Embryonic facial prominence (tissue), 1 donor: Measurements from ENCODE around the gene RAD23A.
"Not testable (repeated sequence)": the region's sequence is repeated elsewhere in the genome, so short reads cannot be mapped to it uniquely, and the experiment has no call there.

Source experiments
- DNase-seq: peaks from one replicate; pipeline ENCODE4 v3.0.0-alpha.2; 2016; ENCODE audit errors: extremely low spot score

The RAD23A gene

GRCh38 chr19:12945479-12946091, at the start of gene RAD23A:
TSS of gene RAD23A (plus strand) at chr19:12945862. CDS start at chr19:12945949, 87 bp downstream.
- peak; percentile 94 for DNase-seq

GRCh38 chr19:12896460-12896859, 49.2 kb upstream of the RAD23A start:
- no peak for DNase-seq

GRCh38 chr19:12899891-12900518, 45.7 kb upstream of the RAD23A start:
- no peak for DNase-seq

GRCh38 chr19:12907166-12907565, 38.5 kb upstream of the RAD23A start:
- no peak for DNase-seq

GRCh38 chr19:12912571-12912970, 33.1 kb upstream of the RAD23A start:
- peak; percentile 9 for DNase-seq

GRCh38 chr19:12913011-12913561, 32.6 kb upstream of the RAD23A start:
- DNase-seq, result peak; percentile 35

- no peak for DNase-seq
These were observed 31.6 kb upstream of the RAD23A start for GRCh38 chr19:12913851-12914690.

GRCh38 chr19:12915860-12916259, 29.8 kb upstream of the RAD23A start:
- DNase-seq, result not testable (repeated sequence)

GRCh38 chr19:12918253-12918652, 27.4 kb upstream of the RAD23A start:
- DNase-seq, result no peak

GRCh38 chr19:12921047-12921446, 24.6 kb upstream of the RAD23A start:
- DNase-seq, result no peak

GRCh38 chr19:12922959-12923358, 22.7 kb upstream of the RAD23A start:
- DNase-seq, result no peak

GRCh38 chr19:12924621-12925310, 20.9 kb upstream of the RAD23A start:
- DNase-seq, result no peak

GRCh38 chr19:12930002-12930645, 15.5 kb upstream of the RAD23A start:
- no peak for DNase-seq

- no peak for DNase-seq
These were observed 13.0 kb upstream of the RAD23A start for GRCh38 chr19:12932392-12933286.

- peak; percentile 71 for DNase-seq
These were observed 12.2 kb upstream of the RAD23A start, which contains the start of gene FARSA for GRCh38 chr19:12933287-12934072. TSS of gene FARSA (minus strand) at chr19:12933711. CDS start at chr19:12933696, 15 bp downstream.

GRCh38 chr19:12935071-12935470, 10.6 kb upstream of the RAD23A start:
- DNase-seq, result no peak

GRCh38 chr19:12936582-12936981, 9.1 kb upstream of the RAD23A start:
- DNase-seq, result no peak

- no peak for DNase-seq
These were observed 8.4 kb upstream of the RAD23A start for GRCh38 chr19:12937093-12937926.
